IMR-90 (cell line): ENCODE measurements around the gene MTA1. TPM values are rescaled to one million over a fixed set of nuclear protein-coding genes. Genes with fewer than 3 reads are reported as not detected.

ENCODE experiments used
- ATAC-seq: fragments of 200-7000 bp; cut with Tn5 transposase; 2 replicates; pipeline ENCODE4 v1.9.1; 2020; ENCODE audit warnings: low read depth, mild to moderate bottlenecking, moderate library complexity
- BruUV-seq: library from RNA; stranded (reverse); fragments of 400-500 nt; replicated peaks from 2 replicates; lab custom pipeline; 2021; lab: Mats Ljungman, UMichigan
- CTCF ChIA-PET: fragments of 300-600 bp; formaldehyde crosslinking; extraction: SDS; loops from one replicate; lab custom pipeline; 2021; ENCODE audit warnings: antibody characterized with exemption; lab: Yijun Ruan, JAX
- POLR2A ChIA-PET: fragments of 300-600 bp; sonication (Branson Sonifier 250); formaldehyde crosslinking; loops from one replicate; lab custom pipeline; 2022; ENCODE audit warnings: antibody characterized with exemption; ENCODE audit not compliant: unreplicated experiment; lab: Charles Lee
- DNase-seq: peaks from one replicate; pipeline ENCODE4 v3.0.0; 2013
- H2AFZ ChIP-seq: replicated peaks from 2 replicates; pipeline ENCODE3; 2013; ENCODE audit warnings: low read length, mild to moderate bottlenecking; ENCODE audit not compliant: poor library complexity
- H2AK5ac ChIP-seq: 2 replicates; pipeline ENCODE4 v1.6.1; 2013; ENCODE audit warnings: low read depth, low read length, inconsistent platforms
- H2AK9ac ChIP-seq: replicated peaks from 2 replicates; pipeline ENCODE3; 2013; ENCODE audit warnings: mild to moderate bottlenecking, low read depth, low read length, moderate library complexity; ENCODE audit not compliant: poor library complexity
- H2BK120ac ChIP-seq: 2 replicates; pipeline ENCODE4 v1.6.1; 2013; ENCODE audit warnings: low read depth, low read length, inconsistent platforms
- H2BK15ac ChIP-seq: 3 replicates; pipeline ENCODE4 v1.6.1; 2013; ENCODE audit warnings: low read depth, low read length, inconsistent platforms
- H2BK20ac ChIP-seq: 2 replicates; pipeline ENCODE4 v1.6.1; 2013; ENCODE audit warnings: low read depth, mild to moderate bottlenecking, inconsistent platforms, low read length, moderate library complexity
- H2BK5ac ChIP-seq: 2 replicates; pipeline ENCODE4 v1.6.1; 2013; ENCODE audit warnings: mild to moderate bottlenecking, low read depth, low read length, inconsistent platforms; ENCODE audit not compliant: poor library complexity, severe bottlenecking
- H3K14ac ChIP-seq: replicated peaks from 2 replicates; pipeline ENCODE4 v1.6.1; 2013; ENCODE audit warnings: low read depth, low read length, inconsistent platforms
- H3K18ac ChIP-seq: 2 replicates; pipeline ENCODE4 v1.6.1; 2013; ENCODE audit warnings: low read depth, low read length, control low read depth
- H3K23ac ChIP-seq: 2 replicates; pipeline ENCODE4 v1.6.1; 2013; ENCODE audit warnings: low read depth, low read length, inconsistent platforms
- H3K27ac ChIP-seq: 2 replicates; pipeline ENCODE4 v1.5.1; 2013; ENCODE audit warnings: mild to moderate bottlenecking, control low read depth, low read length; ENCODE audit not compliant: insufficient read depth
- H3K27me3 ChIP-seq: 2 replicates; pipeline ENCODE4 v1.6.1; 2013; ENCODE audit warnings: low read length; ENCODE audit not compliant: control insufficient read depth, insufficient read depth
- H3K36me3 ChIP-seq: 2 replicates; pipeline ENCODE4 v1.6.1; 2013; ENCODE audit warnings: low read length, mixed read lengths; ENCODE audit not compliant: control insufficient read depth, insufficient read depth
- H3K4ac ChIP-seq: 2 replicates; pipeline ENCODE4 v1.6.1; 2013; ENCODE audit warnings: low read depth, low read length, inconsistent platforms
- H3K4me1 ChIP-seq: 2 replicates; pipeline ENCODE4 v1.6.1; 2013; ENCODE audit warnings: low read length, mixed read lengths; ENCODE audit not compliant: control insufficient read depth, insufficient read depth
- H3K4me2 ChIP-seq: 2 replicates; pipeline ENCODE4 v1.6.1; 2013; ENCODE audit warnings: low read depth, mild to moderate bottlenecking, control low read depth, low read length, moderate library complexity
- H3K4me3 ChIP-seq: 2 replicates; pipeline ENCODE4 v1.5.1; 2013; ENCODE audit warnings: low read depth, mild to moderate bottlenecking, control low read depth, low read length, moderate library complexity; ENCODE audit not compliant: insufficient read depth
- H3K56ac ChIP-seq: 2 replicates; pipeline ENCODE4 v1.6.1; 2013; ENCODE audit warnings: low read length, inconsistent platforms; ENCODE audit not compliant: insufficient read depth; ENCODE audit errors: extremely low read depth
- H3K79me1 ChIP-seq, 2 experiments: 2 replicates each; pipeline ENCODE4 v1.6.1; 2013; ENCODE audit warnings: low read length in 2 of 2, inconsistent platforms in 1 of 2, low read depth in 1 of 2
- H3K9ac ChIP-seq: 2 replicates; pipeline ENCODE4 v1.6.1; 2013; ENCODE audit warnings: low read depth, low read length, control low read depth
- H3K9me1 ChIP-seq: 2 replicates; pipeline ENCODE4 v1.6.1; 2013; ENCODE audit warnings: low read length, inconsistent platforms; ENCODE audit not compliant: insufficient read depth
- H3K9me3 ChIP-seq: 2 replicates; pipeline ENCODE4 v1.6.1; 2013; ENCODE audit warnings: low read length; ENCODE audit not compliant: control insufficient read depth, insufficient read depth
- H4K20me1 ChIP-seq: 2 replicates; pipeline ENCODE4 v1.6.1; 2013; ENCODE audit warnings: low read length, inconsistent platforms; ENCODE audit not compliant: insufficient read depth
- H4K5ac ChIP-seq: 2 replicates; pipeline ENCODE4 v1.6.1; 2013; ENCODE audit warnings: mild to moderate bottlenecking, low read depth, low read length, control low read depth
- H4K8ac ChIP-seq, 2 experiments: 2 replicates each; pipeline ENCODE4 v1.6.1; 2013; ENCODE audit warnings: low read depth in 2 of 2, low read length in 2 of 2, control low read depth in 1 of 2, inconsistent platforms in 1 of 2
- H4K91ac ChIP-seq: 2 replicates; pipeline ENCODE4 v1.6.1; 2013; ENCODE audit warnings: low read depth, low read length, inconsistent platforms; ENCODE audit not compliant: insufficient read depth
- BHLHE40 ChIP-seq: fragments of 150-350 bp; IDR thresholded peaks from 2 replicates; pipeline ENCODE4 v1.6.1; 2016; ENCODE audit warnings: mild to moderate bottlenecking, low read depth, low read length
- CEBPB ChIP-seq: IDR thresholded peaks from 2 replicates; pipeline ENCODE4 v1.6.1; 2012; ENCODE audit warnings: low read depth, low read length, improper control_type of control experiment
- CHD1 ChIP-seq: IDR thresholded peaks from 2 replicates; pipeline ENCODE4 v1.6.1; 2012; ENCODE audit warnings: low read depth, low read length, improper control_type of control experiment
- CTCF ChIP-seq: conservative IDR thresholded peaks from 2 replicates; pipeline ENCODE4 v1.5.1; 2012; ENCODE audit warnings: mild to moderate bottlenecking, low read depth, low read length, improper control_type of control experiment
- ELK1 ChIP-seq: fragments of 150-350 bp; IDR thresholded peaks from 2 replicates; pipeline ENCODE4 v1.6.1; 2016; ENCODE audit warnings: low read depth, mild to moderate bottlenecking, low read length, moderate library complexity, borderline replicate concordance
- FOS ChIP-seq: fragments of 150-350 bp; IDR thresholded peaks from 2 replicates; pipeline ENCODE4 v1.6.1; 2016; ENCODE audit warnings: low read depth, low read length
- MAZ ChIP-seq: IDR thresholded peaks from 2 replicates; pipeline ENCODE4 v1.6.1; 2012; ENCODE audit warnings: low read depth, mild to moderate bottlenecking, low read length, improper control_type of control experiment, moderate library complexity, borderline replicate concordance
- MXI1 ChIP-seq: IDR thresholded peaks from 2 replicates; pipeline ENCODE4 v1.6.1; 2012; ENCODE audit warnings: low read depth, mild to moderate bottlenecking, low read length, moderate library complexity, borderline replicate concordance
- NFE2L2 ChIP-seq: fragments of 150-350 bp; IDR thresholded peaks from 2 replicates; pipeline ENCODE4 v1.6.1; 2016; ENCODE audit warnings: low read depth, mild to moderate bottlenecking, low read length
- RAD21 ChIP-seq: IDR thresholded peaks from 2 replicates; pipeline ENCODE4 v1.6.1; 2012; ENCODE audit warnings: low read length, improper control_type of control experiment
- RCOR1 ChIP-seq: IDR thresholded peaks from 2 replicates; pipeline ENCODE4 v1.6.1; 2012; ENCODE audit warnings: mild to moderate bottlenecking, low read length, improper control_type of control experiment; ENCODE audit not compliant: insufficient replicate concordance
- SMC3 ChIP-seq: fragments of 150-350 bp; IDR thresholded peaks from 2 replicates; pipeline ENCODE4 v1.6.1; 2016; ENCODE audit warnings: low read depth, mild to moderate bottlenecking, antibody characterized with exemption, low read length, moderate library complexity
- USF2 ChIP-seq: fragments of 150-350 bp; IDR thresholded peaks from 2 replicates; pipeline ENCODE4 v1.6.1; 2017; ENCODE audit warnings: mild to moderate bottlenecking, antibody characterized with exemption, low read length, low read depth
- WGBS, 2 experiments: methylation state at CpG; one replicate each; pipeline versions ENCODE4 v1.1.5 to v1.1.7; 2013; ENCODE audit warnings: missing lambda C conversion rate in 2 of 2; ENCODE audit not compliant: insufficient read length in 1 of 2; ENCODE audit errors: extremely low coverage in 2 of 2; 5-methylcytosine and 5-hydroxymethylcytosine counted together
- dilution Hi-C: fragments of 300-500 bp; cut with HindIII; formaldehyde crosslinking; loops from one replicate; pipeline ENCODE4 v1.14.3; 2018; ENCODE audit warnings: low sequenced_read_pairs; ENCODE audit not compliant: unreplicated experiment
- in situ Hi-C: fragments of 300-500 bp; cut with MboI; formaldehyde crosslinking; loops from 3 replicates; pipeline ENCODE4 v1.14.3; 2019; ENCODE audit warnings: low sequenced_read_pairs, inconsistent platforms, mixed read lengths
- intact Hi-C: fragments of 100-400 bp; cut with micrococcal nuclease; formaldehyde crosslinking; loops from 2 replicates; pipeline ENCODE4 v1.10.0; 2022
- polyA plus RNA-seq, 3 experiments: library from polyadenylated mRNA; depleted of rRNA; stranded (reverse); fragments of >200 nt; gene quantifications; 2 replicates each; pipeline ENCODE4 v1.2.3, GENCODE V29; 2012; ENCODE audit warnings: low replicate concordance in 1 of 3
- total RNA-seq: library from RNA; depleted of rRNA; stranded (reverse); fragments of >200 nt; gene quantifications from 2 replicates; pipeline ENCODE4 v1.2.3, GENCODE V29; 2012

The MTA1 gene
- total and polyA plus RNA-seq, 2 of the 4 experiments (the other 2 are of a cell fraction), result 21.5 to 61.6 TPM

GRCh38 chr14:105487986-105488777 lies 68.6 kb downstream of the MTA1 start:
- Histone ChIP-seq H4K20me1 (peaks cover 6% of the 10 kb centered on the region; the same call in 1 of the 2 replicates), H3K4me1 (peaks cover 2% of the 10 kb centered on the region; the same call in 1 of the 2 replicates), H3K27ac (no peak overlapping the region), H2AFZ (no peak overlapping the region), H3K36me3 (no peaks in the 10 kb centered on the region), H2BK120ac (no peak overlapping the region), H2AK9ac (no peak overlapping the region), H4K5ac (no peak overlapping the region), H4K8ac (no peak overlapping the region), H3K4me3 (no peak overlapping the region), H2BK5ac (no peak overlapping the region), H3K56ac (no peak overlapping the region), H3K14ac (no peak overlapping the region), H3K23ac (no peak overlapping the region), H3K4ac (no peak overlapping the region), H3K9me3 (no peaks in the 10 kb centered on the region), H3K18ac (no peak overlapping the region), H3K9ac (no peak overlapping the region), H3K27me3 (peaks cover 25% of the 10 kb centered on the region; the same call in 1 of the 2 replicates), H3K4me2 (no peak overlapping the region), H2BK20ac (no peak overlapping the region), H2AK5ac (no peak overlapping the region), H2BK15ac (no peak overlapping the region), H4K91ac (no peak overlapping the region), H3K9me1 (peaks cover 6% of the 10 kb centered on the region; the same call in 1 of the 2 replicates), H3K79me1 (peaks cover 0 to 5% of the 10 kb centered on the region in 2 experiments; a peak in 1 of 4 replicates)
- DNase-seq, result no peak
- no TSS peak for BruUV-seq
- dilution Hi-C loops, result no loop called here
- CTCF ChIA-PET, result interaction anchor here (2.5 kb wide), 1 partner anchor 7 kb away, joined by 32 read pairs; no protein-coding TSS in a partner anchor
- intact Hi-C loops, result no loop called here
- WGBS, 2 experiments, result 85% methylated on average over 13 of the region's 26 CpGs; no CpG with 5 or more reads in 1 of the 2 experiments
- ATAC-seq, result no peak
- POLR2A ChIA-PET, result no interaction called here
- TF ChIP-seq CTCF (no peak), ELK1 (no peak), BHLHE40 (no peak), CEBPB (no peak), RAD21 (no peak), CHD1 (no peak), MAZ (no peak), NFE2L2 (no peak), RCOR1 (no peak), USF2 (no peak), SMC3 (no peak), FOS (no peak), MXI1 (no peak)
- in situ Hi-C loops, result no loop called here
